Activated T-helper 1 cell treated with anti-CD3 and anti-CD28 coated beads, Interleukin-12 subunit alpha, Interleukin-12 subunit beta, Interleukin-2, Interleukin-4 antibody, amounts not matched to agents 30 ng/mL and 10 ng/mL and 1 ng/mL, durations not matched to agents 14 hours and 24 hours and 36 hours (primary cell): ENCODE data around the gene HLF. TPM values are rescaled to one million over a fixed set of nuclear protein-coding genes. Genes with fewer than 3 reads are reported as not detected.
A peak's percentile ranks its signal among the peaks of the same experiment; 100 is the strongest.

Source experiments
- DNase-seq: peaks from one replicate; pipeline ENCODE4 v3.0.0; 2021; ENCODE audit warnings: low spot score
- H3K27ac Mint-ChIP-seq: one replicate; pipeline ENCODE4 v1.8.0; 2021; ENCODE audit warnings: mild to moderate bottlenecking, mixed read lengths
- H3K27me3 Mint-ChIP-seq: one replicate; pipeline ENCODE4 v1.8.0; 2022; ENCODE audit warnings: mild to moderate bottlenecking, moderate library complexity, mixed read lengths; ENCODE audit not compliant: insufficient read depth
- H3K36me3 Mint-ChIP-seq: one replicate; pipeline ENCODE4 v1.8.0; 2021; ENCODE audit warnings: low read depth, mixed read lengths
- H3K4me1 Mint-ChIP-seq: one replicate; pipeline ENCODE4 v1.8.0; 2021; ENCODE audit warnings: low read depth, mixed read lengths
- H3K4me3 Mint-ChIP-seq: one replicate; pipeline ENCODE4 v1.8.0; 2021; ENCODE audit warnings: mild to moderate bottlenecking, moderate library complexity, mixed read lengths
- H3K9me3 Mint-ChIP-seq: one replicate; pipeline ENCODE4 v1.8.0; 2021; ENCODE audit warnings: mixed read lengths
- intact Hi-C: fragments of 100-400 bp; cut with micrococcal nuclease; formaldehyde crosslinking; loops from one replicate; pipeline ENCODE4 v1.15.1; 2024
- total RNA-seq: library from RNA; stranded (reverse); gene quantifications from 2 replicates; pipeline ENCODE4 v1.2.3, GENCODE V29; 2022

The HLF gene
- 0.36 and 0.54 TPM in 2 replicates for total RNA-seq

GRCh38 chr17:55264645-55265298, at the start of gene HLF:
TSS of gene HLF (plus strand) at chr17:55264960. CDS start at chr17:55265485, 525 bp downstream.
- Mint-ChIP-seq H3K4me1 (peaks cover 14% of the 10 kb centered on the region), H3K27me3 (peaks cover 81% of the 10 kb centered on the region), H3K9me3 (peaks cover 10% of the 10 kb centered on the region), H3K27ac (no peak within 1 kb of the TSS), H3K36me3 (no peaks in the 10 kb centered on the region), H3K4me3 (peak within 1 kb of the TSS; percentile 69)
- DNase-seq, result peak; percentile 72
- intact Hi-C loops, result loop anchor here (1.0 to 2.0 kb wide), 4 partner anchors 26 to 295 kb away; no protein-coding TSS in a partner anchor

GRCh38 chr17:55215711-55216110, 49.0 kb upstream of the HLF start:
- DNase-seq, result no peak
- no peak overlapping the region for H3K4me3 Mint-ChIP-seq
- no peaks in the 10 kb centered on the region for H3K9me3 Mint-ChIP-seq
- H3K27me3 Mint-ChIP-seq, result peaks cover 10% of the 10 kb centered on the region
- no peak overlapping the region for H3K27ac Mint-ChIP-seq
- H3K36me3 Mint-ChIP-seq, result no peaks in the 10 kb centered on the region
- no peaks in the 10 kb centered on the region for H3K4me1 Mint-ChIP-seq
- intact Hi-C loops, result no loop called here

GRCh38 chr17:55216888-55217287, 47.9 kb upstream of the HLF start:
- peaks cover 9% of the 10 kb centered on the region for H3K27me3 Mint-ChIP-seq
- no peak overlapping the region for H3K4me3 Mint-ChIP-seq
- no peak overlapping the region for H3K27ac Mint-ChIP-seq
- intact Hi-C loops, result no loop called here
- no peaks in the 10 kb centered on the region for H3K4me1 Mint-ChIP-seq
- H3K36me3 Mint-ChIP-seq, result no peaks in the 10 kb centered on the region
- no peaks in the 10 kb centered on the region for H3K9me3 Mint-ChIP-seq
- DNase-seq, result no peak

GRCh38 chr17:55219459-55219858, 45.3 kb upstream of the HLF start:
- Mint-ChIP-seq H3K4me3 (no peak overlapping the region), H3K36me3 (no peaks in the 10 kb centered on the region), H3K27me3 (peaks cover 9% of the 10 kb centered on the region), H3K27ac (no peak overlapping the region), H3K9me3 (no peaks in the 10 kb centered on the region), H3K4me1 (no peaks in the 10 kb centered on the region)
- intact Hi-C loops, result no loop called here
- no peak for DNase-seq

- Mint-ChIP-seq H3K9me3 (no peaks in the 10 kb centered on the region), H3K4me1 (no peaks in the 10 kb centered on the region), H3K36me3 (no peaks in the 10 kb centered on the region), H3K27ac (no peak overlapping the region), H3K4me3 (no peak overlapping the region), H3K27me3 (peaks cover 9% of the 10 kb centered on the region)
- DNase-seq, result no peak
- intact Hi-C loops, result no loop called here
Measured at GRCh38 chr17:55219934-55220333, 44.8 kb upstream of the HLF start.

GRCh38 chr17:55223524-55223923, 41.2 kb upstream of the HLF start:
- no peaks in the 10 kb centered on the region for H3K9me3 Mint-ChIP-seq
- no peak overlapping the region for H3K4me3 Mint-ChIP-seq
- H3K27ac Mint-ChIP-seq, result no peak overlapping the region
- H3K36me3 Mint-ChIP-seq, result no peaks in the 10 kb centered on the region
- intact Hi-C loops, result no loop called here
- no peak for DNase-seq
- peaks cover 11% of the 10 kb centered on the region for H3K27me3 Mint-ChIP-seq
- H3K4me1 Mint-ChIP-seq, result no peaks in the 10 kb centered on the region

GRCh38 chr17:55224746-55225145, 40.0 kb upstream of the HLF start:
- no peak for DNase-seq
- intact Hi-C loops, result no loop called here
- Mint-ChIP-seq H3K27me3 (peaks cover 7% of the 10 kb centered on the region), H3K36me3 (no peaks in the 10 kb centered on the region), H3K4me3 (no peak overlapping the region), H3K27ac (no peak overlapping the region), H3K4me1 (no peaks in the 10 kb centered on the region), H3K9me3 (no peaks in the 10 kb centered on the region)

GRCh38 chr17:55225237-55225636, 39.5 kb upstream of the HLF start:
- Mint-ChIP-seq H3K4me3 (no peak overlapping the region), H3K9me3 (no peaks in the 10 kb centered on the region), H3K27me3 (peaks cover 7% of the 10 kb centered on the region), H3K27ac (no peak overlapping the region), H3K36me3 (no peaks in the 10 kb centered on the region), H3K4me1 (no peaks in the 10 kb centered on the region)
- intact Hi-C loops, result no loop called here
- DNase-seq, result no peak

GRCh38 chr17:55228683-55229192, 36.0 kb upstream of the HLF start:
- no peaks in the 10 kb centered on the region for H3K9me3 Mint-ChIP-seq
- H3K4me3 Mint-ChIP-seq, result no peak overlapping the region
- DNase-seq, result no peak
- H3K27me3 Mint-ChIP-seq, result peaks cover 5% of the 10 kb centered on the region
- H3K4me1 Mint-ChIP-seq, result no peaks in the 10 kb centered on the region
- intact Hi-C loops, result no loop called here
- no peak overlapping the region for H3K27ac Mint-ChIP-seq
- H3K36me3 Mint-ChIP-seq, result no peaks in the 10 kb centered on the region

- DNase-seq, result no peak
- Mint-ChIP-seq H3K4me3 (no peak overlapping the region), H3K9me3 (no peaks in the 10 kb centered on the region), H3K27ac (no peak overlapping the region), H3K27me3 (peaks cover 7% of the 10 kb centered on the region), H3K4me1 (no peaks in the 10 kb centered on the region), H3K36me3 (no peaks in the 10 kb centered on the region)
- intact Hi-C loops, result no loop called here
Measured at GRCh38 chr17:55229276-55229675, 35.5 kb upstream of the HLF start.

- intact Hi-C loops, result no loop called here
- Mint-ChIP-seq H3K4me3 (no peak overlapping the region), H3K27ac (no peak overlapping the region), H3K9me3 (no peaks in the 10 kb centered on the region), H3K27me3 (peaks cover 4% of the 10 kb centered on the region), H3K36me3 (no peaks in the 10 kb centered on the region), H3K4me1 (no peaks in the 10 kb centered on the region)
- DNase-seq, result no peak
Measured at GRCh38 chr17:55230716-55231115, 34.0 kb upstream of the HLF start.

- intact Hi-C loops, result no loop called here
- Mint-ChIP-seq H3K9me3 (no peaks in the 10 kb centered on the region), H3K27me3 (peaks cover 12% of the 10 kb centered on the region), H3K27ac (no peak overlapping the region), H3K4me3 (no peak overlapping the region), H3K36me3 (no peaks in the 10 kb centered on the region), H3K4me1 (peaks cover 14% of the 10 kb centered on the region)
- DNase-seq, result no peak
Measured at GRCh38 chr17:55233840-55234239, 30.9 kb upstream of the HLF start.

GRCh38 chr17:55236316-55236715, 28.4 kb upstream of the HLF start:
- intact Hi-C loops, result loop anchor here (5.0 kb wide), 1 partner anchor 199 kb away; no protein-coding TSS in a partner anchor
- H3K27me3 Mint-ChIP-seq, result peaks cover 28% of the 10 kb centered on the region

More at GRCh38 chr17:55236316-55236715, 28.4 kb upstream of the HLF start:
- Mint-ChIP-seq H3K27ac (no peak overlapping the region), H3K4me3 (no peak overlapping the region), H3K36me3 (no peaks in the 10 kb centered on the region), H3K9me3 (no peaks in the 10 kb centered on the region), H3K4me1 (peaks cover 17% of the 10 kb centered on the region)
- no peak for DNase-seq
